AG10803 (cell line): Measurements from ENCODE around the gene FAM236D.
"Not testable (repeated sequence)": the region's sequence is repeated elsewhere in the genome, so short reads cannot be mapped to it uniquely, and the experiment has no call there.

Experiments
- DNase-seq: peaks from one replicate; pipeline ENCODE4 v3.0.0; 2010; ENCODE audit warnings: low read depth
- H3K4me3 ChIP-seq: 2 replicates; pipeline ENCODE4 v1.5.1; 2011; ENCODE audit warnings: mild to moderate bottlenecking, low read length, control low read depth

Gene FAM236D

DNA sequence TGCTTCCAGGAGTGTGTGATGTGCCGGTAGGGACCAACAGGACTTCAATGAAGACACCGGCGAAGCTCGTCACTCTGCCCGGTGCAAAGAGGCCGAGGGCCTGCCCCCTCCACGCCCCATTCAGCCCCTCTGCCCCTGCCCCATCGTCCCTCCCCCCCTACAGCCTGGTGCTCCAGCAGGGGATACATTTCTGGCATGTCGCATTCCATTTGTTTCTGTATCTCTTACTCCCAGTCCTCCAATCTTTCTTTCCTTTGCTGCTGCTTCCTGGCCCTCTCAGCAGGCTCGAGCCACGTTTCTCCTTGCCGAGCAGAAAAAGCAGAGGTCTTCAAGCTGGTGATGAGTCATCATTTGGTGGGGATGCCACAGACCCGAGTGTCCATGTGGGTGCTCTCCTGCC lies at the start of gene FAM236D:
TSS of gene FAM236D (minus strand) at position 101 of the 400 bp plus-strand sequence. CDS start at position 1, 100 bp downstream.
- not testable (repeated sequence) for DNase-seq, H3K4me3 ChIP-seq

DNA sequence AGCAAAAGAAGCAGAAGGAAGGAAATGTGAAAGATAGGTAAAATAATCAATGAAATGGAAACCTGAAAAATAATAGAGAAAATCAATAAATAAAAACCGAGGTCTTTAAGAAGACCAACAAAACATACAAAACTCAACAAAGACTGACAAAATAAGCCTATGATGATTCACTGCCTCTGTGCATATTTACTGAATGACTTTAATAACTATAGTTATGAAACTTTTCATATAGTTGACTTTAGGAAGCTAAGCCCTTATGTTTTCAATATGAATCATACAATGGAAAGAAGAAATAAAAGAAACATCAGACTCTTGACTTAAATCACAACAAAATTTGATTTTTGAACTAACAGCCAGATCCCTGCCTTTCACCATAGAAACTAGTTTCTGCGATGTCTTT lies 29.5 kb upstream of the FAM236D start:
- DNase-seq, H3K4me3 ChIP-seq: not testable (repeated sequence)

DNA sequence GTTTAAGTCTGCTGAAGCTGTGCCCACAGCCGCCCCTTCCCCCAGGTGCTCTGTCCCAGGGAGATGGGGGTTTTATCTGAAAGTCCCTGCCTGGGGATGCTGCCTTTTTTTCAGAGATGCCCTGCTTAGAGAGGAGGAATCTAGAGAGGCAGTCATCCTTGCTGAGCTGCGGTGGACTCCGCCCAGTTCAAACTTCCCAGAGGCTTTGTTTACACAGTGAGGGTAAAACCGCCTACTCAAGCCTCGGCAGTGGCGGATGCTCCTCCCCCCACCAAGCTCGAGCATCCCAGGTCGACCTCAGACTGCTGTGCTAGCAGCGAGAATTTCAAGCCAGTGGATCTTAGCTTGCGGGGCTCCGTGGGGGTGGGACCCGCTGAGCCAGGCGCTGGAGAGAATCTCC lies 22.7 kb upstream of the FAM236D start:
- not testable (repeated sequence) for DNase-seq, H3K4me3 ChIP-seq

DNA sequence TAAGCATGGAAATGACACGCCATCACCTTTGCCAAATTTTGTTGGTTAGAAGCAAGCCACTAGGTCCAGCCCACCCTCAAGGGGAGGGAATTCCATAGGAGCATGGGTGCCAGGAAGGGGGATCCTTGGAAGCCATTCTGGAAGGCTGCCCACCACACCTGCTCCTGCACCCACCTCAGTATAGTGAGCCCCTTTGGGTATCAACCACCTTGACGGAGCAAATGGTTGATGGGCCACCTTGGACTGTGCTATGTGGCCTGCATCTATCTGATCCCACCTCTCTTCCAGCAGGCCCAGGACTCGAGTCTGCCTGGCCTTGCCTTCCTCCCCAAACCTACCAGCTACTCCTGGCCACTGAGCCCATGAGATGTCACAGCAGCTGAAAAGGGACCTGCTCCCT lies 17.6 kb downstream of the FAM236D start:
- DNase-seq, H3K4me3 ChIP-seq: not testable (repeated sequence)

DNA sequence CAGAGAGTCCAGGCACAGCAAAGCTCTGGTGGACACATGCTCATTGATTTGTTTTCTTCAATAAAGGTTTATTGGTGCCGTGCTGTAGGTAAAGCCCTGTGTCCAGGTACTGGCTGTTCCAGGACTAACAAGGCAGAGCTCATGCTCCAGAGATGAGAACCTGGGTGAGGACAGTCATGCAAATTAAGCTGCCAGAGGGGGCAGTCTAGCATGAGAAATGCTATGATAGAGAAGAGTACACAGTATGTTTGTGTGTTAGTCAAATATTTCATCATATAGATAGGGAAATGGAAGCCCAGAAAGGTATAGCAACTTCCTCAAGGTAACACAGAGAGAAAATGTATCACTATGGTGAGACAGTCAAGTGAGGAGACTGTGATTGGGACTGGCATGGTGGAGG lies 19.9 kb downstream of the FAM236D start:
- H3K4me3 ChIP-seq, DNase-seq: not testable (repeated sequence)

DNA sequence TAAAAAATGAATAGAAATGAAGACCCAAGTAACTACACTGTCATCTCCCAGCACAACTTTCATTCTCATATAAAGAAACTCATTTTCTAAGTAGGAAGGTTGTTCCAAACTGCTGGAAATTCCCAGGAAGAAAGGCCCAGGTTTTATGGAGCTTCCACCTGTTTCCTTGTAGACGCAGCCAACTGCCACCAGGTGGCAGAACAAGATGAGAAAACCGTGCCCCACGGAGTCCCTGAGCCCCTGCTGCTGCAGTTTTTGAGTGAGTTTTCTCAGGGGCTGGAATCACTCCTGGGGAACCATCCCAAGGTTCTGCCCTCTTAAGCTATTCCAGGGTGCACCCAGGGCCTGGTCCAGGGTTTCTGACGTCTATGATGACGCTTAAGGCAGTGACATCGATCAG lies 24.0 kb downstream of the FAM236D start:
- not testable (repeated sequence) for DNase-seq, H3K4me3 ChIP-seq

DNA sequence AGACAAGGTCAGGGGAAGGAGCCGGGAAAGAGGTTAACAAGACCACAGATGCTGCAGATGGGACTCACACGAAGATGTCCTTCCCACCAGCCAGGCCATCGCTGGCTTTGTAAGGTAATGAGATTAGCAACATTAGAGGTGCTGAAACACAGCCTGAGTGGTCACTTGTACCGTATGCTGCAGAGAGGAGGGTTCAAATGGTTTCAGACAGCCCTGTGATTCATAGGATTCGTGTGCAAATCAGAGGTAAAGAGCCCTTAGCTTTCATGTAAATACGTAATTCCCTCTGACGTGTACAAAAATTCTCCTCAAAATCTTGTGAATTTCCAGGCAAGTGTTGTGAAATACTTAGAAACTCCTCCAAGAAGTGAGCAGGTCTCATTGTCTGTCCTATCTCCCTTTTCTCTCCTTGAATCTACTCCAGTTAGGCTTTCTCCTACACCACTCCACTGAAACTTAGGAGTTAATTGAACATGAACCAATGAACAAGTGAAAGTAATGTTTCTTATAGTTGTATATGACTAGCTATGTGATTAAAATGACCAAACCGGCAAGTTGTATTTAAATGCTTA lies 24.6 kb downstream of the FAM236D start:
- H3K4me3 ChIP-seq, DNase-seq: not testable (repeated sequence)

DNA sequence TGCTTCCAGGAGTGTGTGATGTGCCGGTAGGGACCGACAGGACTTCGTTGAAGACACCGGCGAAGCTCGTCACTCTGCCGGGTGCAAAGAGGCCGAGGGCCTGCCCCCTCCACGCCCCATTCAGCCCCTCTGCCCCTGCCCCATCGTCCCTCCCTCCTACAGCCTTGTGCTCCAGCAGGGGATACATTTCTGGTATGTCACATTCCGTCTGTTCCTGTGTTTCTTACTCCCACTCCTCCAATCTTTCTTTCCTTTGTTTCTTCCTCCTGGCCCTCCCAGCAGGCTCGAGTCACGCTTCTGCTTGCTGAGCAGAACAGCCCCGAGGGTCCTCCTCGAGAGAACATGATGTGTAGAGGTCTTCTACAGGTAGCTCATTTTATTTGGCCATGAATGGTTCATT lies 25.4 kb downstream of the FAM236D start, which contains the start of gene FAM236B:
TSS of gene FAM236B (minus strand) at position 101 of the 400 bp plus-strand sequence. CDS start at position 1, 100 bp downstream.
- not testable (repeated sequence) for H3K4me3 ChIP-seq, DNase-seq

DNA sequence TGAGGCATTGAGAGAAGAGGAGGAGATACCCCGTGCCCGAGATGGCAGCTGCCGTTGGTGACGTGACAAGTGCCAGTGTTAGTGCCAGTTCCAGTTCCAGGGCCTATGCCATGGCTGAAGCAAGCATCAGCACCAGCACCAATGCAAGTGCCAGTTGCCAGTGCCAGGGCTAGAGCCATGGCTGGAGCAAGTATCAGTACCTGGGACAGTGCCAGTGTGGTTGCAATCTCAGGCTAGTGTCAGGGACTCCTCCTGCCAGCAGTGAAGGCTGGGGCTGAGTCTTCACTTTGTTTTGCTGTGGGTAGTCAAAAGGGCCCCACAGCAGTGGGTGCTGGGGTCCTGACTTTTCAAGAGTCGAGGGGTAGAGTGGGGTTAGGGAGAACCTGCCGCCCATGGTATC lies 29.9 kb downstream of the FAM236D start:
- not testable (repeated sequence) for H3K4me3 ChIP-seq, DNase-seq

DNA sequence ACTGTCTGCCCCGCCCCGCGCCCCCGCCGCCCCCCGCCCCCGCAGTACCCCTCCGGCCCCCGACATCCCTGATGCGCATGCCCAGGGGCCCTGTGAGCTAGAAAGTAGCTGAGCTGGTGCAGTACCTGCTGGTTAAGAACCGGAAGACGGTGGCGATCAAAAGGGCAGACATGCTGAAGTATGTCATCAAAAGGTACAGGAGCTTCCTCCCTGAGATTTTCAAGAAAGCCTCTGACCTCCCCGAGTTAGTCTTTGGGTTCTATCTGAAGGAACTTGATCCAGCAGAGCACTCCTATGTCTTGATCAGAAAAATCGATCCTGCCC lies 30.6 kb downstream of the FAM236D start:
- not testable (repeated sequence) for DNase-seq, H3K4me3 ChIP-seq

DNA sequence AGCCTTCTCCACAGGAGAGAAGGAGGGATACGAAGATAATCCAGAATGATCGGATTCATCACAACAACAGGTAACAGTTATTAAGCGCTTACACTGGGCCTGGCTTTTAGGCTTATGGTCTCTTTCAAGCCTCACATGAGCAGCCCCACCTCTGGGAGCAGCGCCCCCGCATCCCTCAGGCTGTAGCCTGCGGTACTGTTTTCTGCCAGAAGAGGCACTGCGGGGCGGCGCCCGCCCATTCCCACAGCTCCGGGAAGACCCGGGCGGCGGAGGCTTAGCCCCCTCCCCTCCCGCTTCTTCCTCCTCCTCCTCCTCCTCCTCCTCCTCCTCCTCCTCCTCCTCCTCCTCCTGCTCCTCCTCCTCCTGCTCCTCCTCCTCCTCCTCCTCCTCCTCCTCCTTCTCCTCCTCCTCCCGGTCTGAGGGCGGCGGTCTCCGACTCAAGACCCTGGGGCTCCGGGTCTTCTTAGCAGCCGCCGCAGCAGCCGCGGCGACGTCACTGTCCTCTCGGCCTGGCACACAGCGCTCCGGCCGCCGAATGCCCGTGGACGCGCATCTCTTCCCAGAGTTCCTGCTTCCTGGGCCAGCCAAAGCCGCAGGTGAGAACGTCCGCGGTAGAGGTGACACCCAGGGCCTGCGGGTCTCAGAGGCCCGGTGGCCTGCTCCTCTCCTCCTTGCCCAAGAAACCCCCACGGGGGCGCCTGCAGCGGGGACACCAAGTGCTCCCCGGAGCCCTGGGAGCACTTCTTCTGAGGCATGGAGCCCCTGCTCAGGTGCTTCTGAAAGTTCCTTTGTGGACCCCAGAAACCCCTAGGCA lies 31.1 kb downstream of the FAM236D start, which contains the start of gene DMRTC1B:
TSS of gene DMRTC1B (plus strand) at position 238 of the 814 bp plus-strand sequence. CDS start 68,246 bp downstream, outside the sequence.
- not testable (repeated sequence) for DNase-seq, H3K4me3 ChIP-seq

DNA sequence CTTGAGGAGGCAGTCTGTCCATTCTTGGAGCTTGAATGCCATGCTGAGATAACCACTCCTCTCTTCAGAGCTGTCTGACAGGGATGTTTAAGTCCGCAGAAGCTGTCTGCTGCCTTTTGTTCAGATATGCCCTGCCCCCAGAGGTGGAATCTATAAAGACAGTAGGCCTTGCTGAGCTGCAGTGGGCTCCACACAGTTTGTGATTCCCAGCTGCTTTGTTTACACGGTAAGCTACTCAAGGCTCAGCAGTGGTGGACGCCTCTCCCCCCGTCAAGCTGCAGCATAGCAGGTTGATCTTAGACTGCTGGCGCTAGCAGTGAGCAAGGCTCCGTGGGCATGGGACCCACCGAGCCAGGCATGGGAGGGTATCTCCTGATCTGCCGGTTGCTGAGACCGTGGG lies 47.6 kb downstream of the FAM236D start:
- DNase-seq, H3K4me3 ChIP-seq: not testable (repeated sequence)
